Aorta (tissue), 5 donors: ENCODE results near the gene PTCRA. TPM values are rescaled to one million over a fixed set of nuclear protein-coding genes. Genes with fewer than 3 reads are reported as not detected.
"Not testable (repeated sequence)": the region's sequence is repeated elsewhere in the genome, so short reads cannot be mapped to it uniquely, and the experiment has no call there.

Experiments
- ATAC-seq: fragments of 200-7000 bp; cut with Tn5 transposase; one replicate; pipeline ENCODE4 v1.9.1; 2022; ENCODE audit warnings: moderate library complexity; ENCODE audit not compliant: low FRiP score
- DNase-seq, 2 donors: peaks; one replicate each; pipeline ENCODE4 v3.0.0-alpha.2; 2020
- H3K27ac ChIP-seq, 2 donors: one replicate each; pipeline ENCODE4 v1.5.1; 2013; ENCODE audit warnings: low read length in 2 of 2, mild to moderate bottlenecking in 2 of 2, moderate library complexity in 2 of 2, control low read depth in 1 of 2, inconsistent platforms in 1 of 2, low read depth in 1 of 2
- H3K27me3 ChIP-seq, 2 donors: one replicate each; pipeline ENCODE4 v1.6.1; 2013; ENCODE audit warnings: control low read depth in 1 of 2, low read length in 1 of 2, mild to moderate bottlenecking in 1 of 2, moderate library complexity in 1 of 2; ENCODE audit not compliant: insufficient read depth in 2 of 2, control insufficient read depth in 1 of 2
- H3K36me3 ChIP-seq, 2 donors: one replicate each; pipeline ENCODE4 v1.6.1; 2013; ENCODE audit warnings: control low read depth in 1 of 2, low read length in 1 of 2, mild to moderate bottlenecking in 1 of 2; ENCODE audit not compliant: insufficient read depth in 2 of 2, control insufficient read depth in 1 of 2
- H3K4me1 ChIP-seq, 2 donors: one replicate each; pipeline ENCODE4 v1.6.1; 2013; ENCODE audit warnings: low read length in 2 of 2, control low read depth in 1 of 2, mild to moderate bottlenecking in 1 of 2, moderate library complexity in 1 of 2; ENCODE audit not compliant: insufficient read depth in 2 of 2, control insufficient read depth in 1 of 2
- H3K4me3 ChIP-seq, 2 donors: one replicate each; pipeline ENCODE4 v1.5.1; 2013; ENCODE audit warnings: low read length in 2 of 2, control low read depth in 1 of 2, mild to moderate bottlenecking in 1 of 2
- H3K9me3 ChIP-seq: one replicate; pipeline ENCODE4 v1.6.1; 2013; ENCODE audit warnings: mild to moderate bottlenecking, low read length; ENCODE audit not compliant: control insufficient read depth
- WGBS, 2 donors: extraction: QIAGEN DNeasy Blood & Tissue Kit; methylation state at CpG; one replicate each; pipeline ENCODE4 v1.1.7; 2013; 5-methylcytosine and 5-hydroxymethylcytosine counted together
- intact Hi-C, 2 donors: fragments of 100-400 bp; cut with DNase I; formaldehyde crosslinking; loops; one replicate each; pipeline versions ENCODE4 v1.14.2 to v1.15.0; 2022
- polyA plus RNA-seq, 2 donors: library from polyadenylated mRNA; stranded (reverse); fragments of 200-250 nt; gene quantifications; one replicate each; pipeline ENCODE4 v1.2.3, GENCODE V29; 2013
- total RNA-seq, 2 donors: library from RNA; stranded (reverse); fragmentation: NEBNext Ultra II Directional; extraction: Animal tissue kit (Norgen Biotek cat#: 25700); gene quantifications; one replicate each; pipeline ENCODE4 v1.2.1, GENCODE V29; 2021
- donor health status: healthy with polysubstance abuse.
- donor health status: Bipolar disorder and iron deficiency.
- donor health status: DM: no; HTN: no; CAD: no.
- donor health status: DM: no; HTN: no; CAD: no.
- donor health status: DM: yes; HTN: yes; CAD: no.

The PTCRA gene
- total and polyA plus RNA-seq, 4 donors, result not detected

DNA sequence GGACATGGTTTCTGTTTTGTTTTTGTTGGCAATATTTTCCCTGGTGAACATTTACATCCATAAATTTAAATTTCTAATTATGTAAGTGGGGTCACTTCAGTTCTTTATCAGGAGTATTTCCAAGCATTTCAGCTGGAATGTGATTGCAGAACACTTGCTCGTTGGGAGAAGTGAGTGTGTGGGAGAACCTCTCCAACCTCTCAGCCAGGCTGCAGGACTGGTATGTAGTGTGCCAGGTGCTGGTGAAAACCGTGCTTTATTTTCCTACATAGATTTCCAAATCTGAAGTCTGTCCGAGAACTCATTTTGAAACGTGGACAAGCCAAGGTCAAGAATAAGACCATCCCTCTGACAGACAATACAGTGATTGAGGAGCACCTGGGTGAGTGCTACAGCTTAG, 30.2 kb upstream of the PTCRA start:
- no peak for DNase-seq
- no peaks in the 10 kb centered on the region for H3K9me3 ChIP-seq
- H3K36me3 ChIP-seq, result peaks cover 7 to 11% of the 10 kb centered on the region in 2 donors
- no peaks in the 10 kb centered on the region for H3K4me1 ChIP-seq
- H3K4me3 ChIP-seq, result no peak overlapping the region
- H3K27ac ChIP-seq, result no peak overlapping the region
- 67 to 78% methylated on average over 4 of the region's 4 CpGs for WGBS, 2 donors
- no peaks in the 10 kb centered on the region for H3K27me3 ChIP-seq
- ATAC-seq, result no peak
- intact Hi-C loops, result no loop called here

DNA sequence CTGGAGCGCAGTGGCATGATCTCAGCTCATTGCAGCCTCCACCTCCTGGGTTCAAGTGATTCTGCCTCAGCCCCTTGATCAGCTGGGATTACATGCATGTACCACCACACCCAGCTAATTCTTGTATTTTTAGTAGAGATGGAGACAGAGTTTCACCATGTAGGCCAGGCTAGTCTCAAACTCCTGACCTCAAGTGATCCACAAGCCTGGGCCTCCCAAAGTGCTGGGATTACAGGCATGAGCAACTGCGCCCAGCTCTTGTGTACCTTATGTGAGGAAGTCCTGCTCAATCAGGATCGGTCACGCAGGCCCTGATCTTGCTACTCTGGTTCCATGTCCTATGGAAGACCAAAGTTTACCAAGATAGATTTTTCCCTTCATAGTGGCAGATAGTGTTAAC, 27.7 kb upstream of the PTCRA start:
- WGBS, 2 donors, result 89 to 91% methylated on average over 4 of the region's 4 CpGs
- ATAC-seq, H3K36me3 ChIP-seq, intact Hi-C loops, H3K4me1 ChIP-seq, H3K27me3 ChIP-seq, H3K4me3 ChIP-seq, H3K27ac ChIP-seq, H3K9me3 ChIP-seq, DNase-seq: not testable (repeated sequence)

DNA sequence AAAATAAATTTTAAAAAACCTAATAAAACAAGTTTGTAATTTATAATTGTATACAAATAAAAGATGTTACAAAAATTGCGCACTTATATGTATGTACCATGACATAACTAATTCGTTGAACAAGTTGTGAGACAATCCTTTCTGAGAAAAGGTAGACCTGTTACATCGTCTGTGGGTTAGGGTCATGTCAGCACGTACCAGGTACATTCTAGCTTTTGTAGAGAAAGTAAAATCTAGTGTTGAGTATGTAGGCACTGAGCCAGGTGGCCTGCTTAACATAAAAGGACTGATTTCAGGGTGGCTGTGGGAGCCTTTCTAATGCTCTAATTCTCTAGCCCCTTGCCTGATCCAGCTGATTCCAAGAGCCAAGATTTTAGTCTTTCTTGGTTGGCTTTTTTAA, 26.0 kb upstream of the PTCRA start:
- intact Hi-C loops, result no loop called here
- Histone ChIP-seq H3K27me3 (no peaks in the 10 kb centered on the region), H3K27ac (peak overlapping the region in 1 of 2 donors; percentile 57), H3K36me3 (peaks cover 0 to 3% of the 10 kb centered on the region in 2 donors), H3K4me1 (no peaks in the 10 kb centered on the region), H3K4me3 (peak overlapping the region; percentile 93 to 95), H3K9me3 (no peaks in the 10 kb centered on the region)
- DNase-seq (no peak), ATAC-seq (no peak)
- WGBS, 2 donors, result 43 to 44% methylated on average over 4 of the region's 4 CpGs

DNA sequence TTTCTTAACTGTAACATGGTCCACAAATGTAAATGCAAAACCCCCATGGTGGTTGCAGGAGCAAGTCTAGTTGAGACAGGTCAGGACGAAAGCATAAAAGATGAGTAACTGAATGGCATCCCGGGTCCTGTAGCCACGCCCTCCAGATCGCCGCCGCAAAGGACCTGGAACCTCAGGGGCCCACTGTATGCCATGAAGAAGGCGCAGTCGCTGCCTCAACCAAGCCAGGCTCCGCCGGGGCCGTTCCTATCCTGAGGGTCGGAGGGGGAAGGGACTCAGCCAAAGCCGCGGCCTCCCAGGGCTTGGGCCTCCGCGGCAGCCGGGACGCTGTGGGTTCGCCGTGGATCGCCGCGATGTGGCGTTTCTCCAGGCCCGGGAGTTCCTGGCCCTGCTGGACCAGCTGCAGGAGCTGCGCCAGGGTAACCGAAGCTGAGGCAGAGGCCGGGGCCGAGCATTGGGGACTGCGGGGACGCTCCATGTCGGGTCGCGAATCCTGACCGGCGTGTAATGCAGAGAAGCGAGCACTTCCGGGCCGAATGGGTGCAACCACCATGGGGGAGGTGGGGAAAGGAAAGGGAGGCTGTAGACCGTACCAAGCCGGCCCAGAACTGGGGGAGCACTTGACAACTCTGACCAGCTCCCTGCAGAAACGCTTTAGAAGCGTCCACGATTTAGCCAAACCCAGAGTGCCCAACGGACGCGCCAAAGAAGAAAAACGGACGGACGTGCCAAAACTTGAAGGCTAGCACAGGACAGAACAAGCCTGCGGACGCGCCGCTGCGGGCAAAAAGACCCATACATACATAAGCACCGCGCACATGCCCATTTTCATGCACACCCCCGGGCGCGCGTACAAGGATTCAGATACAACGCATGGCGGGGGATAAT, 25.3 kb upstream of the PTCRA start:
- Histone ChIP-seq H3K4me1 (no peaks in the 10 kb centered on the region), H3K9me3 (no peaks in the 10 kb centered on the region), H3K36me3 (peaks cover 0 to 3% of the 10 kb centered on the region in 2 donors), H3K27me3 (no peaks in the 10 kb centered on the region), H3K27ac (peak overlapping the region; percentile 58 to 97), H3K4me3 (peak overlapping the region; percentile 93 to 95)
- ATAC-seq (peak; percentile 99), DNase-seq (peak; percentile 96 to 97)
- intact Hi-C loops, result no loop called here
- 0% methylated on average over 63 of the region's 63 CpGs for WGBS, 2 donors

DNA sequence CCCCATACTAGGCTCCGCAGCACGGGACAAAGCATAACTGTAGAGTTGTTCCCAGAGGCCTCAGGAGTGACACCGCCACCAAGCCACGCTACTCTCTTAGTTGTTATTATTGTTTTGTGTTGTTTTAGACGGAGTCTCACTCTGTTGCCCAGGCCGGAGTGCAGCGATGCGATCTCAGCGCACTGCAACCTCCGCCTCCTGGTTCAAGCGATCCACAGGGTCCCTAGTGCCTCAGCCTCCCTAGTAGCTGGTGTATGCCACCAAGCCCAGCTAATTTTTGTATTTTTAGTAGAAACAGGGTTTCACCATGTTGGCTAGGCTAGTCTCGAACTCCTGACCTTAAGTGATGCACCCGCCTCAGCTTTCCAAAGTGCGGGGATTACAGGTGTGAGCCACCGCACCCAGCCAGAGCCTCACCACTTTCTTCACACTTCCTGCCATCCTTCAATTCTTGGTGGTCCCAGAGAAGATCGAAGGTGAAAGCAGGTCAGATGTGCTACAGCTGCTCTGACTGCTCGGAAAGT, 24.6 kb upstream of the PTCRA start:
- WGBS, 2 donors, result 31 to 35% methylated on average over 17 of the region's 17 CpGs

DNA sequence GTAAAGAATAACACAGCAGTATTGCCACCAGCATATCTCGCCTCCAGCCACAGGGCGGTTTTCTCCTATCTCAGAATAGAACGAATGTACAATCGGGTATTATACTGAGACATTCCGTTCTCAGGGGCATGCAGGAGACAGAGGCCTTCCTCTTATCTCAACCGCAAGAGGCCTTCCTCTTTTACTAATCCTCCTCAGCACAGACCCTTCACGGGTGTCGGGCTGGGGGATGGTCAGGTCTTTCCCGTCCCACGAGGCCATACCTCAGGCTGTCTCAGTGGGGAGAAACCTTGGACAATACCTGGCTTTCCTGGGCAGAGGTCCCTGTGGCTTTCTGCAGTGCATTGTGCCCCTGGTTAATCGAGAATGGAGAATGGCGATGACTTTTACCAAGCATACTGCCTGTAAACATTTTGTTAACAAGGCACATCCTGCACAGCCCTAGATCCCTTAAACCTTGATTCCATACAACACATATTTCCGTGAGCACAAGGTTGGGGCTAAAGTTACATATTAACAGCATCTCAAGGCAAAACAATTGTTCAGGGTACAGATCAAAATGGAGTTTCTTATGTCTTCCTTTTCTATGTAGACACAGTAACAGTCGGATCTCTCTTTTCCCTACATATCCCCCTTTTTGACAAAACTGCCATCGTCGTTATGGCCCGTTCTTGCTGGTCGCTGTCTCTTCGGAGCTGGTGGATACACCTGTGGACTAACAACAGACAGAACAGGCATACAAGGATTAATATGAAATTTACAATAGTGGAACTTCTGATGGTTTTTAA, 21.6 kb upstream of the PTCRA start:
- intact Hi-C loops, H3K9me3 ChIP-seq: not testable (repeated sequence)
- WGBS, 2 donors, result 68 to 72% methylated on average over 19 of the region's 19 CpGs

More for the DNA sequence above, 24.6 kb upstream of the PTCRA start:
- DNase-seq (no peak), ATAC-seq (no peak)
- intact Hi-C loops, result no loop called here
- Histone ChIP-seq H3K4me3 (peak overlapping the region; percentile 45 to 95), H3K9me3 (no peaks in the 10 kb centered on the region), H3K27me3 (no peaks in the 10 kb centered on the region), H3K27ac (peak overlapping the region in 1 of 2 donors; percentile 28), H3K4me1 (no peaks in the 10 kb centered on the region), H3K36me3 (no peaks in the 10 kb centered on the region)

DNA sequence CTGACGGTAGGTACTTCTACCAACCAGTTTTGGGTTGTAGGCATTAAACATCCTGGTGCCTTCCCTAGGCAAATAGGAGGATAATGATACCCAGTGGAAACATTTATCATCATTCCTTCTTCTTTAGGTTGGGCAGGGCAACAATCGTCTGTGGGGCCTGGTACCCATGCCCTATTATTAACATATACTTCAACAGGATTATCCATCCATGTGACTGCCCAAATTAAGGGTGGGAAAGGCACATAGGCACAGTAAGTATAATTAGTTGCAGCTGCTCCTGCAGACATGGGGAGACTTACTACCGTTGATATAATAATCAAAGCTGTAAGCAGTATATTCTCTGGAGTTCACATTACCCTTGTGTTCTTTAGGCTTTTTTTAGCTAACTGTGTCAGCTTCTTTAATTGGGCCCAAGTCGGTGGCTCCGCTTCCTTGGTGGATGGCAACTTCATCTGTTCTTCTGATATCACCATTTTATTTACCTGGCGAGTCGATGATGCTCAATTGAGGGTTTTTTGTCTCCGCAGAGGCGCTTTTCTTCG, 19.6 kb upstream of the PTCRA start:
- no peak for ATAC-seq
- intact Hi-C loops, result no loop called here
- Histone ChIP-seq H3K4me3 (no peak overlapping the region), H3K27me3 (no peaks in the 10 kb centered on the region), H3K4me1 (no peaks in the 10 kb centered on the region), H3K27ac (no peak overlapping the region), H3K36me3 (no peaks in the 10 kb centered on the region), H3K9me3 (no peaks in the 10 kb centered on the region)
- DNase-seq, result no peak
- WGBS, 2 donors, result 75 to 76% methylated on average over 10 of the region's 10 CpGs

More for the DNA sequence above, 21.6 kb upstream of the PTCRA start:
- H3K36me3 ChIP-seq, DNase-seq, H3K27me3 ChIP-seq, H3K4me3 ChIP-seq, ATAC-seq, H3K27ac ChIP-seq, H3K4me1 ChIP-seq: not testable (repeated sequence)

DNA sequence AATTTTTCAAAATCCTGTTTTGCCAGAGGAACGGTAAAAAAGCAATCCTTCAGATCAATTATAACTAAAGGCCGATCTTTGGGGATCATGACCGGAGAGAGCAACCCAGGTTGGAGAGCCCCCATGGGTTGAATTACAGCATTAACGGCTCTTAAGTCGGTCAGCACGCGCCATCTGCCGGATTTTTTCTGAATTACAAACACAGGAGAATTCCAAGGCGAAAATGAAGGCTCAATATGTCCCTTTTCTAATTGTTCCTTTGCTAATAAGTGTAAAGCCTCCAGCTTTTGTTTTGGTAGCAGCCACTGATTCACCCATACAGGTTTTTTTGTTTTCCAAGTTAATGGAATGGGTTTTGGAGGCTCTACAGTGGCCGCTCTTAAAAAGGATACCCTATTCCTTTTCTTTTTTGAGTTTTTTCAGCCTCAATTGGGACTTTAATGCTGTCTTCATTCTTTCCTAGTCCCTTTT, 16.9 kb upstream of the PTCRA start:
- ATAC-seq, result no peak
- peak in 1 of 2 donors; percentile 62 for DNase-seq
- H3K27ac ChIP-seq, result no peak overlapping the region
- no peaks in the 10 kb centered on the region for H3K4me1 ChIP-seq
- intact Hi-C loops, result no loop called here
- no peaks in the 10 kb centered on the region for H3K36me3 ChIP-seq
- H3K4me3 ChIP-seq, result no peak overlapping the region
- WGBS, 2 donors, result 7 to 8% methylated on average over 10 of the region's 10 CpGs
- no peaks in the 10 kb centered on the region for H3K9me3 ChIP-seq
- no peaks in the 10 kb centered on the region for H3K27me3 ChIP-seq
